Activated CD4-positive, alpha-beta T cell treated with anti-CD3 and anti-CD28 coated beads, Interleukin-10, Interleukin-2, amounts not matched to agents 100 ng/mL and 50 ng/mL, durations not matched to agents 16 hours and 8 hours (primary cell): ENCODE measurements around the gene SNAPC2.

ENCODE experiments used
- DNase-seq: peaks from one replicate; pipeline ENCODE4 v3.0.0-alpha.2; 2020

SNAPC2 gene

GRCh38 chr19:7919610-7920518, at the start of gene SNAPC2:
TSS of gene SNAPC2 (plus strand) at chr19:7920338. CDS start at chr19:7920367, 29 bp downstream.
- peak; percentile 97 for DNase-seq

- peak; percentile 74 for DNase-seq
These were observed 49.3 kb upstream of the SNAPC2 start for GRCh38 chr19:7870571-7871436.

- peak; percentile 84 for DNase-seq
These were observed 48.5 kb upstream of the SNAPC2 start for GRCh38 chr19:7871437-7872305.

GRCh38 chr19:7872306-7873204, 47.6 kb upstream of the SNAPC2 start:
- no peak for DNase-seq

- DNase-seq = no peak
These were observed 46.6 kb upstream of the SNAPC2 start for GRCh38 chr19:7873304-7874075.

GRCh38 chr19:7874076-7874896, 45.9 kb upstream of the SNAPC2 start, which contains the start of gene PRR36:
TSS of gene PRR36 (minus strand) at chr19:7874390. CDS start at chr19:7873689, 701 bp downstream.
- no peak for DNase-seq

GRCh38 chr19:7874897-7875273, 45.3 kb upstream of the SNAPC2 start:
- DNase-seq = no peak

- no peak for DNase-seq
These were observed 42.8 kb upstream of the SNAPC2 start for GRCh38 chr19:7877249-7877836.

GRCh38 chr19:7879111-7879807, 40.9 kb upstream of the SNAPC2 start:
- DNase-seq = no peak

GRCh38 chr19:7879836-7880235, 40.3 kb upstream of the SNAPC2 start:
- no peak for DNase-seq

GRCh38 chr19:7881910-7882309, 38.2 kb upstream of the SNAPC2 start:
- no peak for DNase-seq

- no peak for DNase-seq
These were observed 37.0 kb upstream of the SNAPC2 start for GRCh38 chr19:7883105-7883504.

- DNase-seq = no peak
These were observed 36.2 kb upstream of the SNAPC2 start for GRCh38 chr19:7883796-7884570.

- DNase-seq = no peak
These were observed 34.3 kb upstream of the SNAPC2 start for GRCh38 chr19:7885818-7886217.

- no peak for DNase-seq
These were observed 32.6 kb upstream of the SNAPC2 start for GRCh38 chr19:7887408-7888144.

- DNase-seq = peak; percentile 20
These were observed 31.9 kb upstream of the SNAPC2 start, which contains the start of gene LRRC8E for GRCh38 chr19:7888145-7888825. TSS of gene LRRC8E (plus strand) at chr19:7888510. CDS start at chr19:7895604, 7,094 bp downstream.
